Nephron progenitor cell (in vitro differentiated cells): ENCODE results near the gene ERBIN.
"Not testable (repeated sequence)": the region's sequence is repeated elsewhere in the genome, so short reads cannot be mapped to it uniquely, and the experiment has no call there.

Source experiments
- DNase-seq: peaks from one replicate; pipeline ENCODE4 v3.0.0; 2021
- H3K27ac Mint-ChIP-seq: 2 replicates; pipeline ENCODE4 v1.8.0; 2021; ENCODE audit warnings: mild to moderate bottlenecking, moderate library complexity, mixed read lengths
- H3K27me3 Mint-ChIP-seq: 2 replicates; pipeline ENCODE4 v1.8.0; 2021; ENCODE audit warnings: mild to moderate bottlenecking, low read depth, mixed read lengths; ENCODE audit not compliant: poor library complexity
- H3K36me3 Mint-ChIP-seq: 2 replicates; pipeline ENCODE4 v1.8.0; 2021; ENCODE audit warnings: low read depth, mixed read lengths
- H3K4me1 Mint-ChIP-seq: 2 replicates; pipeline ENCODE4 v1.8.0; 2021; ENCODE audit warnings: mixed read lengths
- H3K4me3 Mint-ChIP-seq: 2 replicates; pipeline ENCODE4 v1.8.0; 2021; ENCODE audit warnings: mild to moderate bottlenecking, moderate library complexity, mixed read lengths
- H3K9me3 Mint-ChIP-seq: 2 replicates; pipeline ENCODE4 v1.8.0; 2021; ENCODE audit warnings: mild to moderate bottlenecking, moderate library complexity, mixed read lengths
- TF ChIP-seq, protein P1 (sequence below): fragments of 200-600 bp; sonication (generic); IDR thresholded peaks from 2 replicates; pipeline ENCODE4 v1.5.0; 2021; ENCODE audit warnings: antibody characterized with exemption

The ERBIN gene

DNA sequence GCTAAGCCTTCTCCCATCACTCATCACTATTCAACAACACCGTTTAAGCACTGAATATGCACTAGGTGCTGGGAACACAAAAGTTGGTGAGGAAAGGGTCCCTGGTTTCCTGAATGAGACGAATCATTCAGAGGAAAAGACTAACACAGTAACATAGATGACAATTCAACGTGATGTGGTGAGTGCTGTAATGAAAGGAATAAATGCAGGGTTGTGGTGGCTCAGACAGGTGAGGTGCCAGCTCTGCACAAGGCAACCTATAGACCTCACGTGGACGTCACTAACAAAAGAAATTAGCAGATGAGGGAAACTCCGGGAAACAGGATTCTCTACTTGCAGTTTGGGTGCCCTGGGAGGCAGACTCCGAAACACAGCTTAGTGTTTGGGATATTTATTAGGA lies 40.0 kb upstream of the ERBIN start:
- H3K4me1 Mint-ChIP-seq, result no peaks in the 10 kb centered on the region
- TF ChIP-seq, protein P1, sequence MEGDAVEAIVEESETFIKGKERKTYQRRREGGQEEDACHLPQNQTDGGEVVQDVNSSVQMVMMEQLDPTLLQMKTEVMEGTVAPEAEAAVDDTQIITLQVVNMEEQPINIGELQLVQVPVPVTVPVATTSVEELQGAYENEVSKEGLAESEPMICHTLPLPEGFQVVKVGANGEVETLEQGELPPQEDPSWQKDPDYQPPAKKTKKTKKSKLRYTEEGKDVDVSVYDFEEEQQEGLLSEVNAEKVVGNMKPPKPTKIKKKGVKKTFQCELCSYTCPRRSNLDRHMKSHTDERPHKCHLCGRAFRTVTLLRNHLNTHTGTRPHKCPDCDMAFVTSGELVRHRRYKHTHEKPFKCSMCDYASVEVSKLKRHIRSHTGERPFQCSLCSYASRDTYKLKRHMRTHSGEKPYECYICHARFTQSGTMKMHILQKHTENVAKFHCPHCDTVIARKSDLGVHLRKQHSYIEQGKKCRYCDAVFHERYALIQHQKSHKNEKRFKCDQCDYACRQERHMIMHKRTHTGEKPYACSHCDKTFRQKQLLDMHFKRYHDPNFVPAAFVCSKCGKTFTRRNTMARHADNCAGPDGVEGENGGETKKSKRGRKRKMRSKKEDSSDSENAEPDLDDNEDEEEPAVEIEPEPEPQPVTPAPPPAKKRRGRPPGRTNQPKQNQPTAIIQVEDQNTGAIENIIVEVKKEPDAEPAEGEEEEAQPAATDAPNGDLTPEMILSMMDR, result no peak
- no peak for DNase-seq

DNA sequence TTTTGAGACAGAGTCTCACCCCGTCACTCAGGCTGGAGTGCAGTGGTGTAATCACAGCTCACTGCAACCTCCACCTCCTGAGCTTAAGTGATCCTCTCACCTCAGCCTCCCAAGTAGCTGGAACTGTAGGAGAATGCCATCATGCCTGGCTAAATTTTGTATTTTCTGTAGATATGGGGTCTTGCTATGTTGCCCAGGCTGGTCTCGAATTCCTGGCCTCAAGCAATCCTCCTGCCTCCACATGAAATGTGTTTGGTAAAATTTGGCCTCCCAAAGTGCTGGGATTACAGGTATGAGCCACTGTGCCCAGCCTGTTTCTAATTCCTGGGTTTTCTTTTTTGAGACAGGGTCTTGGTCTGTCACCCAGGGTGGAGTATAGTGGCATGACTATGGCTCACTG lies 34.4 kb upstream of the ERBIN start:
- peaks cover 11% of the 10 kb centered on the region for H3K27me3 Mint-ChIP-seq
- H3K27ac Mint-ChIP-seq, H3K9me3 Mint-ChIP-seq, H3K36me3 Mint-ChIP-seq, H3K4me3 Mint-ChIP-seq, H3K4me1 Mint-ChIP-seq, DNase-seq: not testable (repeated sequence)

More for the DNA sequence above, 40.0 kb upstream of the ERBIN start:
- Mint-ChIP-seq H3K27me3 (peaks cover 11% of the 10 kb centered on the region), H3K9me3 (no peaks in the 10 kb centered on the region), H3K4me3 (no peak overlapping the region), H3K36me3 (no peaks in the 10 kb centered on the region), H3K27ac (no peak overlapping the region)

DNA sequence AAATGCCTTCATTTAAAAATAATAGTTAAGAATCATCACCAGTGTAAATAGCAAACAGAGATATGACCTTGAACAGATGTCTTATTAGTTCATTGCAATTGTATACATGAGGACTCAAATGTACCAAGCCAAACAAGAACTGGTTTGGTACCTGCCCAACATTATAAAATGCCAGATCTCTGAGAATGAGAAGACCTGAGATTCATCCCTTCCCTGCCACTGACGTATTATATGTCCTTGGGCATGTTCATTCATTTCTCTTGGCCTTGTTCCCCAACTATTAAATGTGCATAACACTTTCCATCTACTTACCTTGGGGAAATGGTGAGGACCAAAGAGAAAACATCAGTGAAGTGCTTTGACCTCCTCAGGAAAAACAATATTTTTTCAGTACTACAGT lies 33.6 kb upstream of the ERBIN start:
- Mint-ChIP-seq H3K36me3 (no peaks in the 10 kb centered on the region), H3K4me1 (no peaks in the 10 kb centered on the region), H3K27me3 (peaks cover 4% of the 10 kb centered on the region), H3K9me3 (no peaks in the 10 kb centered on the region), H3K27ac (no peak overlapping the region), H3K4me3 (no peak overlapping the region)
- TF ChIP-seq, protein P1, result no peak
- no peak for DNase-seq

DNA sequence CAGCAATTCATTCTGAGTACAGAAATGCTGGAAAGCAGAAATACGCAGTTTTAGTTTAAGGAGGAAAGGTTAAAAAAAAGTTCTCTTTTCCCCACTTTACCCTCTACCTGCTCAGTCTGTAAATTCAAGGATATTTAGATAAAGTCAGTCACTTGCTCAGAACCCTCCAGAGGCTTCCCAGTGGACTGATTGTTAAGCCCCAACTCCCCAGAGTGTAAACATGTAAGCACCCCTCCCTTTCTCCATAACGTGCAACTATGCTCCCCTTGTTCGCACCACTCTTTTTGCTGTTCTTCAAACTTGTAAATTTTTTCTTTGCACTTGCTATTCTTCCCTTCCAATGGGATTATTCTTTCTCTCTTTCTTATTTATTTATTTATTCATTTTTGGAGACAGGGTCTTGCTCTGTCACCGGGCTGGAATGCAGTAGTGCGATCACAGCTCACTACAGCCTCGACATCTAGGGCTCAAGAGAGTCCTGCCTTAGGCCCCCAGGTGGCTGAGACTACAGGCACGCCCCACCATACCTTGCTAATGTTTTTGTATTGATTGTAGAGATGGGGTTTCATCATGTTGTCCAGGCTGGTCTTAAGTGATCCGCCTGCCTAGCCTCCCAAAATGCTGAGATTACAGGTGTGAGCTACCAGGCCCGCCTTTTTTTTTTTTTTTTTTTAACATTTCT lies 32.5 kb upstream of the ERBIN start:
- H3K27ac Mint-ChIP-seq, result no peak overlapping the region
- DNase-seq, result no peak
- no peaks in the 10 kb centered on the region for H3K27me3 Mint-ChIP-seq

DNA sequence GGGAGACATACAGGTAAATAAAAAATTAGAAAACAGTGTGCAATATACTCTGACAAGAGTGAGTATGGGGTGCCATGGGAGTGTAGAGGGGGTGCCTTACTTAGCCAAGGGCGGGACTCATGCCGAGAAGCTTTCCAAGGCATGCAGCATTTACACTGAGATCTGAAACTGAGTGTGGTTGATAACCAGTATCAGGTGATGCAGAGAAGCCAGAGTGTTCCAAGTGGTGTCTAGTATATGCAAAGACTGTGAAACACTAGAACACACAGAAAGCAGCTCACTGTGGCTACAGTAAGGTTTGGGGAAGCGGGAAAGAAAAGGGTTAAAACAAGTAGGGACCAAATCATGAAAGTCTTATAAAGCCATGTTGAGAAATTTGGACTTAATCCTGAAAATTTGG lies 30.5 kb upstream of the ERBIN start:
- Mint-ChIP-seq H3K4me1 (no peaks in the 10 kb centered on the region), H3K4me3 (no peak overlapping the region), H3K36me3 (no peaks in the 10 kb centered on the region), H3K27me3 (no peaks in the 10 kb centered on the region), H3K9me3 (no peaks in the 10 kb centered on the region), H3K27ac (no peak overlapping the region)
- TF ChIP-seq, protein P1, result no peak
- DNase-seq, result no peak

More for the DNA sequence above, 32.5 kb upstream of the ERBIN start:
- no peaks in the 10 kb centered on the region for H3K36me3 Mint-ChIP-seq
- H3K4me1 Mint-ChIP-seq, result no peaks in the 10 kb centered on the region
- H3K9me3 Mint-ChIP-seq, result no peaks in the 10 kb centered on the region
- no peak overlapping the region for H3K4me3 Mint-ChIP-seq
- TF ChIP-seq, protein P1, result no peak

DNA sequence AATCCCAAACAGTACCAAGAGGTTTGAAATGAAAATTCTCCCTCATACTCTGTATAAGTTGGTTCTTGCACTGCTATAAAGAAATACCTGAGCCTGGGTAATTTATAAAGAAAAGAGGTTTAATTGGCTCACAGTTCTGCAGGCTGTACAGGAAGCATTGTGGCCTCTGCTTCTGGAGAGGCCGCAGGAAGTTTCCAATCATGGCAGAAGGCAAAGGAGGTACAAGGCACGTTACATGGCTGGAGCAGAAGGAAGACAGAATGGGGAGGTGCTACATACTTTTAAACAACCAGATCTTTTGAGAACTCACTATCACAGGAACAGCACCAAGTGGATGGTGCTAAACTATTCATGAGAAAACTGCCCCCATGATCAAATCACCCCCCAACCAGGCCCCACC lies 25.6 kb upstream of the ERBIN start:
- no peaks in the 10 kb centered on the region for H3K9me3 Mint-ChIP-seq
- no peak overlapping the region for H3K27ac Mint-ChIP-seq
- H3K36me3 Mint-ChIP-seq, result no peaks in the 10 kb centered on the region
- no peaks in the 10 kb centered on the region for H3K4me1 Mint-ChIP-seq
- DNase-seq, result no peak
- peaks cover 8% of the 10 kb centered on the region for H3K27me3 Mint-ChIP-seq
- no peak overlapping the region for H3K4me3 Mint-ChIP-seq
- TF ChIP-seq, protein P1, result no peak
